ENCODE data around the gene AFAP1.

AFAP1 gene

DNA sequence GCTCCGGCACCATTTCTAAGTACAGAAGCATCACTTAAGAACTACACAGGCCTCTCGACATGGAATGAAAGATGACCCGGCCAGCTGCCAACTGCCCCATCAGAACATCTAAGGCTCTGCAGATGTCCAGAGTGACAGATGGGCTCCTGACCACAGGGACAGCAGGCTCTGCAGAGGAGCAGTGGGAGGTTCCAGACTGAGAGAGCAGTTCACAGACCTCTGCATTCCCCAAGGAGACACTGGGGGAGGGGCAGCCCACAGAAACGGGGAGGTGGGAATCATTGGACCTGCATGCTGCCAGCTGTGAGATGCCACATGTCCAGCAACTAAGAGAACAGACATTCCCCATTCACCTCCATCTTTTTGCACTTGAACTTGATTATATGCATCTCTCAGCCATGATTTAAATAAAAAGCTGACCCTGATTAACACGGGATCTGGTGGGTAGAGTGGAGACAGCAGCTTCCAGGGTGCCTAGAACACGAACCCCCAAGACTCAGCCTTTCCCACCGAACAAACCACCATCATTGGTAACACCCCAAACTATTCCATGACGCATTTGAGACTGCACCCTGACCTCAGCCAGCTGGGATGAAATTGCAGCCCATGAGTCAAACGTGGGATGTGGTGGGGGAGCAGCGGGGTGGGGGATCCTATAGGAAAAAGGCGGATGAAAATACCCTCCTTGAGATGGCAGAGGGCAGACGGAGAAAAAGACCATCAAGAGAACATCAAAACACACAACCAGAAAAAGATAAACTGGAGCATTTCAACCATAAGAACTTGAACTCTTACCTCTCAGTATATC is 47.2 kb downstream of the AFAP1 start:
- DNase-seq, result no peak

DNA sequence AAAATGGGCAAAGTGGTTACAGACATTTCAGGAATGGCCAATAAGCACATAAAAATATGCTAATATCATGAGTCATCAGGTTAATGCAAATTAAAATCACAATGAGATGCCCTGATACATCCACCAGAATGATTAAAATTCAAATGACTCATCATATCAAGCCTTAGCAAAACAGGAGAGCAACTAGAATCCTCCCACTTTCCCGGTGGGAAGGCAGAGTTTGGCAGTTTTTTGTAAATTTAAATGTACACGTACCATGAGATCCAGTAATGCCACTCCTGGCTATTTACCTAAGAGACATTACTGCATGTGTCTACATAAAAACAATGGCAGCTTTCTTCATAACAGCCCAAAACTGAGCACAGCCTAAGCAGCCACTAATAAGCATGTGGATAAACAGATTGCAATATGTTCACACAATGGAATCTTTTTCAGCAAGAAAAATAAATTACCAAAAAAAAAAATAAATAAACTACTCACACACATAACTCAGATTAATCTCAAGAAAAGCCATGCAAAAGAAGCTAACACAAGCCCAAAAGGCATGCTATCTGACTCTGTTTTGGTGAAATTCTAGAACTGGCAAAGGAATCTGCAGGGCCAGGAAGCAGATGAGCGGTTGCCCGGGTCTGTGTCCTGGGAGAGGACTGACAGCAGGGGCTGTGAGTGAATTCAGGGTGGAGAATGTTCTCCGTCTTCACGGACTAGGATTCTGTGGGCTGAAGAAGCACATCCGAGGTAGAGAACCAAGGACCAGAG is 48.8 kb downstream of the AFAP1 start:
- no peak for DNase-seq

DNA sequence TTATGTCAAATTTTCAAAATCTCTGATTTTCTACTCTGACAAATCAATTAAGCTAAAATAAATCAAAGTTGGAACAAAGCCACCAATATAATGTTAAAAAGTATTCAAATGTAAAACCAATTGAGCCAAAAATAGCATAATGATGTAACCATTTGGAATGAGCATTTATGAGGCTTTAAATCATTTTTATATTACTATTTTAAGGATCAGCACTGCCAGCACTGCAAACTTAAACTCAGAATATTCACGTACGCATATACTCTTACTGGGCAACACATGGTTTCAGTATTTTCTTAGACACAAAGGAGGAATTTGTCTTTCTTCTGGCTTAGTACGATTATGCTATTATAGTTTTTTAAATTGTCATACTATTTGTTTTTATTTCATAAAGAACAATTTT is 52.2 kb downstream of the AFAP1 start:
- no peak for DNase-seq

DNA sequence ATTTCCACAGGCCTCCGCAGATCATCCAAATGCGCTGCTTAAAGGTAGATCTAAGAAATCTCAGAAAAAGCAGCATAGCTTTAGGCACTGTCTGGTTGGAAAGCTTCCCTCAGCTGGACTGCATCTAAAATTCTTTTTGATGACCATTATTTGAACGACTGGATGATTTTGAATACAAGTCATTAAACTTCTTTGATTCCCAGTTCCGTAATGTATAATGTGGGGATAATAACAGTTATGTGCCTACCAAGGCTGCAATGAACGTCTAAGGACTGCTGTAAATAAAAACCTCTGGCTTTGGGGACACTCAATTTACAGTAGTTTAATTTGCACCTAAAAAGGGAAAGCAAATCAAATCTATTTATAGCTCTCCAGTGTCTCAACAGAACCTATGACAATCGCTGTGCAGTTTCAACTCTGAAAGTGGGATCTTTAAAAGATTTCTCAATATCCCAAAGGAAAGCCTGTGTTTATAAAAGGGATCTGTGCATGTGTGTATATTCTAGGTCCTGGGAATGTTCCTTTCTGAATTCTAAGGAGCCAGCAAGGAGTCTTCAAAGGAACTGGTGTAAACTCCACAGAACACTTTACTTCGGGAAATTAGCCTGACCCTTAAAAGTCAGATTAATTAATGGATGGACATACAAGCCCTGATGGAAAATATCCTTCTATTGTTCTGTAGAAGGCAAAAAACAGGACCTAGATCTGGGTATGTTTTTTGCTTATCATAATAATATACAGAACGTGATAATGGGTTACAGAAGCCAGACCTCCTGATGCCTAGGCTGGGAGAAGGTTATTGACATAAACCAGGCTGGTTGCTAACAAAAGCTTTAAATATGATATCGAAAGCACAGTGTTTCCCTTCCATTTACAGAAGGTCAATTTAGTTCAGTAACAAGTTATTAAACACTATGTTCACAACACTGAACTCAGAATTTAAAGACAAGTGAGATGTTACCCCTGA is 53.4 kb downstream of the AFAP1 start:
- DNase-seq, result no peak

DNA sequence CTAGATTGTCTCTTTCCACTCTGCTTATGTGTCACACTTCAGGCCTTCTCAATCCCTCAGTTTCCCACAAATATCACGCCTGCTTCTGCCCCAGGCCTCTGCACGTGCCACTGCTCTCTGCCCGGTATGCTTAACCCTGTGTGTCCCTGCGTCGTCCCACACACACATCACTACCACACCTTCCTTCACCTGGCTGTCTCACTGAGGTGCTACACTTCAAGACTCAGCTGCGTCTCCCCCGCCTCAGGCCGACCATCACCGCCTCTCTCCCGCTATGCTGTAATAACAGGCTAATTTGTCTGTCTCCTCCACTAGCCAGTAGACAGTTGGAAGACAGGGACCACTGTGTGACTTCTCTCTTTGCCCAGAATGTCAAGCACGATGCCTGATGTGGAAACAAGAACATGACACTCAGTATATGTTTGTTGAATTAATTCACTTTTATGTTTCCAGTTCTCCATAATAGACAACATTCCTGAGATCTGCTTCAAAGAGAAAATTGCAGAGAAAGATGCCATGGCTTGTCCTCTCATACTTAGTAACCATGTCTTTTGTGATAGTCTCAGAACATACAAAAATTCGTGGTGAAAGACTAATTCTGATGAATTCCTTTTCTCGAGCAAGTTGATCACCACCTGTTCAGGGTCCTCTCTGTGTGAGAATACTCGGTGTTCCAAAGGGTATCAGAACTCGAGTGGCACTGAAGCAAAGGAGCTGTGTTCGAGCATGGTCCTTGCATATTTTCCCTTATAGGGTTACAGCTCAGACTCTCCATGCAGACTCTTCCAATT is 54.2 kb downstream of the AFAP1 start:
- DNase-seq, result no peak

DNA sequence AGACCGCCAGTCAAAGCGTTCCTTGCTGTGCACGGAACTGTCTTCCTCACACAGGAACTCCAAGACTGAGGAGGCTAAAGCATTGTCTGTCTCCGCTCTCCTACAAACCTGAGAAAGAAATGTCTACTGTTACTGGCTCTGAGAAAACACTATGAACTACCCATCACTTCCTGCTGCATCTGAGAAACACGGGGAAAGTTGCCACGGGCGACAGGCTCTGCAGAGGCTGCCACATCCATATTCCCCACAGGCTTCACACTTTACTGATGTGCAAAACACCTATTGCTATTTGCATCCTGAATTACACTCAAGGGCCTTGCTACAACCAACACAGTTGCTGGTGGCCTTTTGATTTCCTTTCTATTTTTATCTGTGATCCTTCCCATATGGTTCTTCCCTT is 59.0 kb downstream of the AFAP1 start:
- DNase-seq, result no peak

DNA sequence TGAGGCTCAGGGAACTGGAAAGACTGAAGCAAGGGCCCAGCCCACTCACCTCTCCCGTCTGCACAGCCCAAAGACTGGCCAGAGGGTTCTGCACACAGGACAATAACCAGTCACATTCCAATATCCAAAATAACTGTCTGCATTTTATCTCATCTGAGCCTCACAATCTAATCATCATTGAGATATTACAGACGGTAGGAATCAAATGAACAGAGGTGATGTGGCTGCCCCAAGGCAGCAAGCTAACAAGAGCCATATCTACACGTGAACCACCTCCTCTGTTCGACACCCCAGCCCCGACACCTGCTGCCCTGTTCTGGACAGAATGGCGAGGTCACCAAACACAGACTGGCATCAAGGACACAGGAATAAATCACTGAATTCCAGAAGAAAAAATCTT is 60.5 kb downstream of the AFAP1 start:
- DNase-seq, result no peak

DNA sequence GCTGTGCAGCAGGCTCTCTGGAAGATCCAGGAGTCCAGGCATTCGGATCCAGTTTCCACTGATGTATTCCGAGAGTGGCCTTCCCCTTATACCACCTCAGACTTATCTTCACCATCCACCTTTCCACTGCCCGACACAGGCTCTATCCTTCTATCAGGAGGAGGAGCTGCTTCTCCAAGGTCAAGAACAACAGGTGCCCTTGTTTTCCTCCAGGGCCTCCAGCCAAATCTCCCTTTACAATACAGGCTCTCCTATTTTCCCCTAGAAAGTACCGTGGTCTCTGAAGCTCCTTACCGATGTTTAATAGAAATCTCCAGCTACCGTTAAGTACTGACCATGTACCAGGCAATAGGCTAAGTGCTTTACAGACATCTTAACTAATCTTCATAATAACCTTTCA is 61.3 kb downstream of the AFAP1 start:
- DNase-seq, result no peak

DNA sequence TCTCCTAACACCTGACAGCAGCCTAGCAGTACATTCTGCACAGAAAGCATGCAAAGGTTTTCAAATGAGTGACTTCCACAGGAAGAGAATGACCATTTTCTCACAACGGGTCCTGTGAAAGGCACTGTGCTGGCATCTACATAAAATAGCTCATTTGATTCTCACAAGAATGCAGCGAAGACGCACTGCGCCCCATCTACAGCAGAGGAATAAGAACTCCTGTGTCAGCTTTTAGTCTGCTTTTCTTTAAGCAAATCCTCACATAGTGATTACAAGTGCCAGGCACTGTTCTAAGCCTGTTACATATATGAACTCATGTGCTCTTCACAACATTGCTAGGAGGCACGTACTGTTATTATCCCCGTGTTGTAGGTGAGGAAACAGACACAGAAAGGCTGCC is 62.5 kb downstream of the AFAP1 start:
- no peak for DNase-seq

DNA sequence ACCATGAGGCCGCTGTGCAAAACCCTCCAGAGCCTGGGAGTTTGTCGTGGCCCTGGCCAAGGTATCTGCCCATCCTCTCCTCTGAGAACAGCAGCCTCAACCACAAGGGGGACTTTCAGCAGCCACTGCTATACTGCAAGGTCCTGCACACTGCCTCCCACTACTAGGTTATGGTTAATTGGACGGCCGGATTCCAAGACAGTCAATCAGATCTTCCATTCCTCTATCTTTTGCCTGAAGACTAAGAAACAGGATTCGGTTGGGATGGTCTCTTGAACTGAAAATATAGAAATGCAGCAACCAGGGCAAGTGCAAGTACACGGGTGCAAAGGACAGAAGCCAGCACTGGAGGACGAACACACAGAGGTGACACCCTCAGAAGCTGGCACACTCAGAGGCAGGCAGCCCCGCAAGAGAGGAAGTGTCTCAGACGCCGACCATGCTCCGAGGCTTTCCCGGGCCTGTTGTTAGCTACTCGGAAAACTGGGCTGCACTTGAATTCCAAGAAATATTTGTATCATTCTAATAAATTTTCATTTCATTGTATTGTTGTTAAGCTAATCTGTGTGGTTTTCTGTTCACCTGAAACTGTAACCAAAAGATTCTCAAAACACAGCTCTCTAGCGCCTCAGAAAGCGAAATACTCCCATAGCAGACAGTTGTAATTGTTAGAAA is 63.3 kb downstream of the AFAP1 start:
- DNase-seq, result no peak

DNA sequence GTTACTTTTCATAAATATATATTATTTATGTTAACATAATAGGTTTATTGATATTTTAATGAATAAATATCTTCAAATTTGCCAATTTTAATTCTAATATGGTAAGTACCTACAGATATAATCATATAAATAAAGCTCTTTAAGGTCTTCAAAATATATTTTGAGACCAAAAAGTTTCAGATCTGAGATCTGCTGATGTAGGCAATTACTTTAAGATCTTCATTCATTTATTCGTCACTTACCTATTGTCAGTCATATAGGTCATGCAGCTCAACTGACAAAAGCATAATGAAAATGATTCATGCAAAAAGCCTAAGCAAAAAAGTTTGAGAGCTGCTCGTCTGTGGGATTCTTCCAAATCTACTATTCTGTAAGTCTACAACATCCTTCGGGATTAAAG is 64.8 kb downstream of the AFAP1 start:
- DNase-seq, result no peak

DNA sequence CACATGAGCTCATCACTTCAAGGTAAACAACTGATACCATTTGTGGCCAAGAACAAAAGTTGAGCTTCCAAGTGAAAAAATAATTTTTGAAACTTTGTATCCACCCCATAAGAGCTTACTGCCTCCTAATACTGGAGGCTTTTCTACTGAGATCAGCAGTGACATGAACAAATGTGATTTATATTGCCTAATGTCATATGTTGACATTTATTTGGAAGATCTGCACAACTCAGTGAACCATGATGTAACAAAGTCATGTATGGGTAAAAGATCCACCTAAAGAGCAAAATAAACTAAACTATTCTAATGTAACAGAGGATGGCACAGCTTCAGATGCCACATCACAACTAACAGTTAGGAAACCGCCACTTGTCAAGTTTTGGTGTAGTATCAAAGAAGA is 65.8 kb downstream of the AFAP1 start:
- no peak for DNase-seq

DNA sequence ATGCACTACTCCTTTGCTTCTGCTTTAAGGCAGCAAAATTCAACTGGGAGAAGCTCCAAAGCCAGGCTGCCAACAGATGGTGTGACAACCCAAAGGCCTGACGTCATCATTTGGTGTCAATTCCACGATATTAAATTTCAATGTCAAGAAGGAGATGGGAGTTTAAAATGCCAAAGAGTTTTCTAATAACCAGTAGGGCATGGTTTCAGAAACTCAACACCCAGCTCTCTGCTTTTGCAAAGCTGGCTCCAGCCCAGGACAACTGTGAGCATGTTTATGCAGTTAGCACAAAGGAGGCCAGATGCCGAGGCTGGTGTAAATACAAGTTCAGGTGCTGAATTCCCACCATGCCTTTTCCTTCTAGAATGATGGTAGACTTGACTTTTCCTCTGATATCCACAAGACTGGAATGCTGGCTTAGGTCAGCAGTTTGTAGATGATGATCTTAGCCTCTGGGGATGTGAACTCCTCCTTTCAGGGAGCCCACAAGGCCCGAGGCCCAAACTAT is 67.3 kb downstream of the AFAP1 start:
- peak; percentile 47 for DNase-seq

DNA sequence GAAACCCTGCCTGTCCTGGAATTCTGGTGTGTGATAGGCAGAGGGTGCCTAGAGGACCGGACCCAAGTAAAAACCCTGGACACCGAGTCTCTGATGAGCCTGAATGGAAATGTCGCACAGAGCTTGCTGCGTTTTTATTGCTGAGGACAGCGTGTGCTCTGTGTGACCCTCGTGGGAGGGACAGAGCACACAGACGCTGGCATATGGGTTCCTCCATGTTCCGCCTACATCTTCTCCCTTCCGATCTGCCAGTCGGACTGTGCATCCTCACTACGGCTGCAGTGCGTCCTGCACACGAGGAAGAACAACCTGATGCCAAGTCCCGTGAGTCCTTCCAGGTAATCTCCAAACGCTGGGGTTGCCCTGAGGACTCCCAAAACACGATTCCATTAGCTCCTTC is 68.3 kb downstream of the AFAP1 start:
- DNase-seq, result no peak

DNA sequence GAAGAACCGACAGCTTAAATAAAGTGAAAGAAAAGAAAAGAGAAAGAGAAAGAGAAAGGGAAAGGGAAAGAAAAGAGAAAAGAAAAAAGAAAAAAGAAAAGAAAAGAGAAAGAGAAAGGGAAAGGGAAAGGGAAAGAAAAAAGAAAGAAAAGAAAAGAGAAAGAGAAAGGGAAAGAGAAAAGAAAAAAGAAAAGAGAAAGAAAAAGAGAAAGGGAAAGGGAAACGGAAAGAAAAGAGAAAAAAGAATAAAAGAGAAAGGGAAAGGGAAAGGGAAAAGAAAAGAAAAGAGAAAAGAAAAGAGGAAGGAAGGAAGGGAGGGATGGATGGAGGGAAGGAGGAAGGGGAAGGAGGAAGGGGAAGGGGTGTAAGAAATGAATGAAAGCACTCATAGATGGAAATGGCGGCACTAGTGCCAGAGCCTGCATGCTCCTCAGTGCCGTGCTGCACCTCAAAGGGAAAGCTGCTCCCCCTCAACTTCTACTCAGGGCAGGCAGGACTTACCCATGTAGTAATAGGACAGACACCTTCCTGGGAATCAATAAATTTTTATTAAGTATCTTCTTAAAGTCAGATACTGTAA is 70.7 kb downstream of the AFAP1 start:
- no peak for DNase-seq

DNA sequence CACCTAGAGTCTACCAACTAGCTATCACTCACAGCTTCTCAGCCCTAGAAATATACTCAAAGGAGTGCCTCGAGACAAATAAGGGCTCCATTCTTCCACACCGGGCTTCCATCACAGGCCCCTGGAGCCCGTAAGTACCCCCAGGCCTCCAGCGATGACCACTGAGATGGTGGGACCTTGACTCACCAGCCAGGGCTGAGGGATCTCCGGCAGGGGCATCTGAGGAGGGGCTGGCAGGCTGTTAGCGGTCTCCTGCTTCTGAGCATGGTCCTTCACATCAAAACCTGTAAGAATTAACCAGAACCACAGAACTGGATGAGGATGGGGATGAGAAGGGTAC is 71.3 kb downstream of the AFAP1 start:
- no peak for DNase-seq

DNA sequence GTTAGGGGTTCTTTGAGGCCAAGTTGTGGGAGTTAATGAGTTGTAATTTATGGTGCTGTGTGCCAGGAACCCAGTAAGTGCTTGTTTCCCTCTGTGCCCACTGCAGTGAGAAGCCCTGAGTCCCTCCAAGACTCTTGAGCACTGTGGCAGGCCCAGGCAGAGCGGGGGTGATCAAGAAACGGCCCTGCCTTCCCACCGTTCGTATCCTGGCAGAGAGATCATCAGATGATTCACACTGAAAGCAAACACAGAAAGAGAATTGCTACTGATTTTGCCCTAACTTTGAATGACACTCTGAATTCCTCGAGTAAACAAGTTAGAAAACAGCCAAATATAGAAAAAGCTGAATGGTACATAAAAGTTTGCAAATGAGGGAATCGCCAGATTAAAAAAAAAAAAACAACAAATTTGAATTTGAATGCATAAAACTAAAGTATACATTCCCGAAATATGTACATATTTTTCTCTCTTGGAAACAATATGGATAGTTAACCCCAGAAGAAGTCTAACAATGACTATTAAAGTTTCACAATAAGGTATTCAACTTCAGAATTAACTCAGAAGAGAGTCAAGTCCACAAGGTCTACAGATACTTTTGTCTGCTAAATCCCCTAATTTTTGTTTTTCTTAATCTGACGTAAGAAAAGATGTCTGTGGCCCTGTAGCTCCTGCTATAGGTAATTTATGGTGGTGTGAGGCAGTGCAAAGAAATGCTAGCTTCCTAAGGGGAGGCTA is 71.8 kb downstream of the AFAP1 start:
- DNase-seq, result no peak

DNA sequence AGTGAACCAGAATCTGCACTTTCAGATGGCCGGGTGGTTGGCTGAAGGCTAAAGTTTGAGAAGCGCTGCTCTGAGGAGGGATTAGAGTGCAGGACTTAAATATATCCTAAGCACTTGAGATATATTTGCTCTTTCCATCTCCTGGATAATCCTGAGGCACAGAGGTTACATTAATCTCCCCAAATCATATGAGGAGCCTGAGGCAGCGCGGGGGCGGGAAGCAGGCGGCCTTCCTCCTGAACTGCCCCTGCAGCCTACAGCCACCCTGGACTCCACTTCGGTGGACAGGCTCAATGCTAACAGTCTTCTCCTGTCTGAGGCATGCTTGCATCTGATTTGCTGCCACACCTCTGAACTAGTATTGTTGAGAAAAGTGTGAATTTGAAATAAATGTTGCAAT is 72.5 kb downstream of the AFAP1 start:
- no peak for DNase-seq

DNA sequence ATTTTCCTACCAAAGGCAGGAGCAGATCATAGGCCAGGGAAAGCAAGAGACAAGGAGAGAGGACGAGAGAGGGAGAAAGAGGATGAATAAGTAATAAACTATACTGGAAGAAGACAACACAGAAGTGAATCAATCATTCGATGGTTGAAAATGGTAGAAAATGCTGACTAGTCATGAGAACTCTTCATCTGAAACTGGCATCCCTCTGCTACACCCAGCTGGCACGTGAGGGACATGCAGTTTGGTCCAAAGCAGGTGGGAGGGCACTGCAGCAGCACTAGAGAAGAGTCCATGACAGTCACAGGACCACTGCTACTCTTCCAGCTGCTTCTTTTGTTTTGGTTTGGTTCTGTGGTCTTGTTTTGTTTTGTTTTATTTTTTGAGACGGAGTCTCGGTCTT is 74.1 kb downstream of the AFAP1 start:
- no peak for DNase-seq

DNA sequence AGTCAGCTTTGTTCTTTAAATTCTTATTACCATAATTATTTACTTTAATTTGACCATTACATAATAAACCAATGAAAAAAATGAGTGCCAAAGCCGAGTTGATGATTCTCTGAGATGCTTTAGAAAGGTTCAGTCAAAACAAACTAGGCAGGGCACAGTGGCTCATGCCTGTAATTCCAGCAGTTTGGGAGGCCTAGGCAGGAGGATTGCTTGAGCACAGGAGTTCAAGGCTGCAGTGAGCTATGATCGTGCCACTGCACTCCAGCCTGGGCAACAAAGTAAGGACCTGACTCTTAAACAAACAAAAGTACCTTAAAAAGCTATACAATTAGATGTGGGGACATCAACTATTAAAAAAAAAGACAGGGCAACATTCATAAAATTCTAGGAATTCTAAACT is 75.0 kb downstream of the AFAP1 start:
- no peak for DNase-seq
